Activated CD4-positive, alpha-beta T cell treated with anti-CD3 and anti-CD28 coated beads, Interleukin-2, amount 10 ng/mL, durations not matched to agents 7 days and 5 days (primary cell): ENCODE results near the gene GFOD2. TPM values are rescaled to one million over a fixed set of nuclear protein-coding genes. Genes with fewer than 3 reads are reported as not detected.

Experiments used
- CTCF ChIA-PET: fragments of 350-600 bp; sonication (Branson Sonifier 250); formaldehyde crosslinking; loops from one replicate; lab custom pipeline; 2021; ENCODE audit warnings: antibody characterized with exemption; lab: Charles Lee
- POLR2A ChIA-PET: fragments of 350-600 bp; sonication (Branson Sonifier 250); formaldehyde crosslinking; loops from one replicate; lab custom pipeline; 2021; ENCODE audit warnings: antibody characterized with exemption; lab: Charles Lee
- DNase-seq: peaks from one replicate; pipeline ENCODE4 v3.0.0-alpha.2; 2020
- H3K27ac Mint-ChIP-seq: one replicate; pipeline ENCODE4 v1.8.0; 2021; ENCODE audit warnings: mild to moderate bottlenecking, moderate library complexity, mixed read lengths
- H3K27me3 Mint-ChIP-seq: one replicate; pipeline ENCODE4 v1.8.0; 2021; ENCODE audit warnings: mixed read lengths
- H3K36me3 Mint-ChIP-seq: one replicate; pipeline ENCODE4 v1.8.0; 2021; ENCODE audit warnings: low read depth, mixed read lengths
- H3K4me1 Mint-ChIP-seq: one replicate; pipeline ENCODE4 v1.8.0; 2021; ENCODE audit warnings: mixed read lengths
- H3K4me3 Mint-ChIP-seq: one replicate; pipeline ENCODE4 v1.8.0; 2021; ENCODE audit warnings: mild to moderate bottlenecking, moderate library complexity, mixed read lengths
- H3K9me3 Mint-ChIP-seq: one replicate; pipeline ENCODE4 v1.8.0; 2021; ENCODE audit warnings: mixed read lengths
- total RNA-seq, 2 experiments: library from RNA; stranded (reverse); gene quantifications; one replicate each; pipeline ENCODE4 v1.2.3, GENCODE V29; 2021

GFOD2 gene
- total RNA-seq, 2 experiments from 2014 or later: 11.2 to 11.9 TPM

GRCh38 chr16:67650023-67650422 lies 69.1 kb downstream of the GFOD2 start:
- peaks cover 45% of the 10 kb centered on the region for H3K36me3 Mint-ChIP-seq
- CTCF ChIA-PET: interaction anchor here (1.3 to 2.3 kb wide), 3 partner anchors 14 to 129 kb away, joined by 5 to 9 read pairs (median 6); no protein-coding TSS in a partner anchor
- H3K27me3 Mint-ChIP-seq: no peaks in the 10 kb centered on the region
- DNase-seq: no peak
- no peaks in the 10 kb centered on the region for H3K9me3 Mint-ChIP-seq
- H3K27ac Mint-ChIP-seq: peak overlapping the region; percentile 46
- H3K4me3 Mint-ChIP-seq: no peak overlapping the region
- POLR2A ChIA-PET: no interaction called here
- peaks cover 20% of the 10 kb centered on the region for H3K4me1 Mint-ChIP-seq

- Mint-ChIP-seq H3K9me3 (no peaks in the 10 kb centered on the region), H3K27ac (no peak overlapping the region), H3K27me3 (no peaks in the 10 kb centered on the region), H3K36me3 (peaks cover 41% of the 10 kb centered on the region), H3K4me3 (no peak overlapping the region), H3K4me1 (peaks cover 21% of the 10 kb centered on the region)
- ChIA-PET CTCF (interaction anchor here (0.5 to 2.5 kb wide), 5 partner anchors 9 to 389 kb away, joined by 3 to 14 read pairs (median 6); partner anchors contain the start of gene ACD), POLR2A (no interaction called here)
- DNase-seq: no peak
Measured at GRCh38 chr16:67649494-67649931, 69.6 kb downstream of the GFOD2 start.

- Mint-ChIP-seq H3K36me3 (peaks cover 40% of the 10 kb centered on the region), H3K4me1 (peaks cover 27% of the 10 kb centered on the region), H3K27ac (no peak overlapping the region), H3K27me3 (no peaks in the 10 kb centered on the region), H3K4me3 (no peak overlapping the region), H3K9me3 (no peaks in the 10 kb centered on the region)
- DNase-seq: no peak
- POLR2A ChIA-PET: no interaction called here
- CTCF ChIA-PET: interaction anchor here (0.7 to 6.7 kb wide), 5 partner anchors 10 to 128 kb away, joined by 3 to 67 read pairs (median 9); partner anchors contain the start of gene ACD
Measured at GRCh38 chr16:67648764-67649407, 70.2 kb downstream of the GFOD2 start.

GRCh38 chr16:67648088-67648763 lies 70.9 kb downstream of the GFOD2 start:
- Mint-ChIP-seq H3K4me1 (peaks cover 29% of the 10 kb centered on the region), H3K4me3 (no peak overlapping the region), H3K27me3 (no peaks in the 10 kb centered on the region), H3K27ac (no peak overlapping the region), H3K9me3 (no peaks in the 10 kb centered on the region), H3K36me3 (peaks cover 37% of the 10 kb centered on the region)
- no peak for DNase-seq
- ChIA-PET POLR2A (no interaction called here), CTCF (interaction anchor here (1.1 to 6.7 kb wide), 5 partner anchors 11 to 128 kb away, joined by 4 to 67 read pairs (median 9); partner anchors contain the start of gene ACD)

- Mint-ChIP-seq H3K9me3 (no peaks in the 10 kb centered on the region), H3K4me1 (peaks cover 29% of the 10 kb centered on the region), H3K27ac (no peak overlapping the region), H3K27me3 (no peaks in the 10 kb centered on the region), H3K36me3 (peaks cover 37% of the 10 kb centered on the region), H3K4me3 (no peak overlapping the region)
- POLR2A ChIA-PET: no interaction called here
- DNase-seq: no peak
- CTCF ChIA-PET: interaction anchor here (1.1 to 6.7 kb wide), 6 partner anchors 11 to 127 kb away, joined by 4 to 80 read pairs (median 11); partner anchors contain the start of gene ACD
Measured at GRCh38 chr16:67647681-67648080, 71.4 kb downstream of the GFOD2 start.

- no peak for DNase-seq
- no peaks in the 10 kb centered on the region for H3K27me3 Mint-ChIP-seq
- CTCF ChIA-PET: interaction anchor here (0.7 to 6.7 kb wide), 8 partner anchors 12 to 126 kb away, joined by 3 to 80 read pairs (median 6); partner anchors contain the start of gene ACD
- H3K9me3 Mint-ChIP-seq: no peaks in the 10 kb centered on the region
- POLR2A ChIA-PET: no interaction called here
- H3K27ac Mint-ChIP-seq: peak overlapping the region; percentile 83
- H3K36me3 Mint-ChIP-seq: peaks cover 35% of the 10 kb centered on the region
- H3K4me1 Mint-ChIP-seq: peaks cover 29% of the 10 kb centered on the region
- no peak overlapping the region for H3K4me3 Mint-ChIP-seq
Measured at GRCh38 chr16:67647111-67647651, 71.9 kb downstream of the GFOD2 start.

GRCh38 chr16:67645397-67646121 lies 73.6 kb downstream of the GFOD2 start:
- peak; percentile 38 for DNase-seq
- ChIA-PET CTCF (interaction anchor here (0.7 to 6.7 kb wide), 27 partner anchors 11 to 198 kb away, joined by 3 to 80 read pairs (median 4); partner anchors contain the start of genes ACD, ATP6V0D1 and CTCF), POLR2A (interaction anchor here (0.9 to 2.1 kb wide), 2 partner anchors 15 to 98 kb away, joined by 4 to 10 read pairs; partner anchors contain the start of genes ACD and PARD6A)
- H3K4me1 Mint-ChIP-seq: peaks cover 24% of the 10 kb centered on the region
- peak overlapping the region; percentile 97 for H3K27ac Mint-ChIP-seq
- H3K27me3 Mint-ChIP-seq: no peaks in the 10 kb centered on the region
- H3K4me3 Mint-ChIP-seq: peak overlapping the region; percentile 89
- H3K9me3 Mint-ChIP-seq: no peaks in the 10 kb centered on the region
- H3K36me3 Mint-ChIP-seq: peaks cover 22% of the 10 kb centered on the region

GRCh38 chr16:67644038-67644437 lies 75.1 kb downstream of the GFOD2 start:
- Mint-ChIP-seq H3K27ac (peak overlapping the region; percentile 85), H3K4me3 (peak overlapping the region; percentile 65), H3K36me3 (peaks cover 17% of the 10 kb centered on the region), H3K27me3 (no peaks in the 10 kb centered on the region), H3K9me3 (no peaks in the 10 kb centered on the region), H3K4me1 (peaks cover 19% of the 10 kb centered on the region)
- CTCF ChIA-PET: interaction anchor here (0.7 to 6.7 kb wide), 20 partner anchors 10 to 123 kb away, joined by 3 to 80 read pairs (median 4); partner anchors contain the start of genes ACD and CTCF
- DNase-seq: no peak
- POLR2A ChIA-PET: interaction anchor here (2.1 kb wide), 1 partner anchor 97 kb away, joined by 10 read pairs; no protein-coding TSS in a partner anchor

- H3K4me1 Mint-ChIP-seq: peaks cover 16% of the 10 kb centered on the region
- DNase-seq: no peak
- ChIA-PET CTCF (interaction anchor here (1.0 to 5.6 kb wide), 6 partner anchors 16 to 121 kb away, joined by 4 to 43 read pairs (median 12); partner anchors contain the start of genes ACD and CTCF), POLR2A (interaction anchor here (0.7 kb wide), 1 partner anchor 94 kb away, joined by 3 read pairs; no protein-coding TSS in a partner anchor)
- no peaks in the 10 kb centered on the region for H3K9me3 Mint-ChIP-seq
- no peak overlapping the region for H3K27ac Mint-ChIP-seq
- H3K36me3 Mint-ChIP-seq: peaks cover 19% of the 10 kb centered on the region
- H3K4me3 Mint-ChIP-seq: no peak overlapping the region
- no peaks in the 10 kb centered on the region for H3K27me3 Mint-ChIP-seq
Measured at GRCh38 chr16:67641779-67642708, 77.1 kb downstream of the GFOD2 start.

GRCh38 chr16:67637625-67638024 lies 81.5 kb downstream of the GFOD2 start:
- Mint-ChIP-seq H3K4me1 (no peaks in the 10 kb centered on the region), H3K27me3 (no peaks in the 10 kb centered on the region), H3K9me3 (no peaks in the 10 kb centered on the region), H3K36me3 (peaks cover 29% of the 10 kb centered on the region), H3K27ac (no peak overlapping the region), H3K4me3 (no peak overlapping the region)
- POLR2A ChIA-PET: no interaction called here
- DNase-seq: no peak
- CTCF ChIA-PET: interaction anchor here (0.6 to 3.4 kb wide), 3 partner anchors 75 to 198 kb away, joined by 4 to 11 read pairs (median 7); partner anchors contain the start of gene CTCF

- ChIA-PET CTCF (no interaction called here), POLR2A (no interaction called here)
- Mint-ChIP-seq H3K27ac (no peak overlapping the region), H3K4me1 (no peaks in the 10 kb centered on the region), H3K27me3 (no peaks in the 10 kb centered on the region), H3K4me3 (no peak overlapping the region), H3K36me3 (peaks cover 36% of the 10 kb centered on the region), H3K9me3 (no peaks in the 10 kb centered on the region)
- DNase-seq: no peak
Measured at GRCh38 chr16:67636713-67637112, 82.4 kb downstream of the GFOD2 start.
